HCT116 (cell line): ENCODE results near the gene MUC22. TPM values are rescaled to one million over a fixed set of nuclear protein-coding genes. Genes with fewer than 3 reads are reported as not detected.
A peak's percentile ranks its signal among the peaks of the same experiment; 100 is the strongest.

Experiments used
- ATAC-seq: fragments of 200-7000 bp; cut with Tn5 transposase; 2 replicates; pipeline ENCODE4 v1.9.1; 2020; ENCODE audit warnings: mild to moderate bottlenecking, moderate library complexity
- BruUV-seq: library from RNA; stranded (reverse); fragments of 400-500 nt; replicated peaks from 2 replicates; lab custom pipeline; 2021; lab: Mats Ljungman, UMichigan
- CTCF ChIA-PET: fragments of 300-600 bp; sonication (Branson Sonifier 250); formaldehyde crosslinking; loops from one replicate; lab custom pipeline; 2021; ENCODE audit warnings: antibody characterized with exemption; lab: Charles Lee
- POLR2A ChIA-PET: fragments of 300-600, 350-600 bp; sonication (Branson Sonifier 250); formaldehyde crosslinking; loops from one replicate; lab custom pipeline; 2021; ENCODE audit warnings: antibody characterized with exemption; lab: Charles Lee
- RAD21 ChIA-PET, 2 experiments: fragments of 300-600 bp; sonication (Branson Sonifier 250); formaldehyde crosslinking; loops; one replicate each; lab custom pipeline; 2023; ENCODE audit warnings: low total read pairs in 2 of 2; ENCODE audit not compliant: uncharacterized antibody in 2 of 2, unreplicated experiment in 2 of 2, low non-redundant PET in 1 of 2; lab: Charles Lee
- DNase-seq: peaks from one replicate; pipeline ENCODE4 v3.0.0-alpha.2; 2010; ENCODE audit warnings: low read depth, low spot score
- H2AFZ ChIP-seq: fragments of 200-600 bp; shearing (Covaris generic), sonication (generic); 2 replicates; pipeline ENCODE4 v1.6.1; 2017; ENCODE audit warnings: low read depth, mixed run types, mixed read lengths, antibody characterized with exemption, low read length; ENCODE audit not compliant: poor library complexity, severe bottlenecking
- H3K27ac ChIP-seq: 2 replicates; pipeline ENCODE4 v1.5.1; 2012; ENCODE audit warnings: low read depth, low read length
- H3K27me3 ChIP-seq: fragments of 200-600 bp; sonication (generic); 2 replicates; pipeline ENCODE4 v1.6.1; 2016; ENCODE audit warnings: mixed run types, low read length, mixed read lengths; ENCODE audit not compliant: insufficient read depth
- H3K36me3 ChIP-seq, 2 experiments: fragments of 200-500 bp in 1 of 2; fragments of 200-600 bp in 1 of 2; sonication (Bioruptor generic) in 1 of 2; sonication (generic) in 1 of 2; 2 replicates each; pipeline versions ENCODE4 v1.5.1 to v1.6.1; 2014 to 2016; ENCODE audit warnings: low read length in 2 of 2, inconsistent platforms in 1 of 2, mixed read lengths in 1 of 2, mixed run types in 1 of 2; ENCODE audit not compliant: insufficient read depth in 2 of 2, control insufficient read depth in 1 of 2
- H3K4me1 ChIP-seq, 2 experiments: fragments of 200-600 bp in 1 of 2; sonication (generic) in 1 of 2; 2 replicates each; pipeline versions ENCODE4 v1.5.1 to v1.6.1; 2012 to 2017; ENCODE audit warnings: low read length in 2 of 2, inconsistent platforms in 1 of 2, mild to moderate bottlenecking in 1 of 2, mixed read lengths in 1 of 2, mixed run types in 1 of 2, moderate library complexity in 1 of 2; ENCODE audit not compliant: insufficient read depth in 2 of 2, control insufficient read depth in 1 of 2
- H3K4me2 ChIP-seq: fragments of 200-600 bp; sonication (generic); 2 replicates; pipeline ENCODE4 v1.6.1; 2017; ENCODE audit warnings: mixed run types, low read length, mixed read lengths
- H3K4me3 ChIP-seq, 2 experiments: fragments of 200-600 bp in 1 of 2; sonication (generic) in 1 of 2; replicated peaks in 1 of 2; 2 replicates each; pipeline ENCODE4 v1.5.1; 2011 to 2016; ENCODE audit warnings: low read length in 2 of 2, control low read depth in 1 of 2, low read depth in 1 of 2, mild to moderate bottlenecking in 1 of 2, mixed read lengths in 1 of 2, mixed run types in 1 of 2
- H3K79me2 ChIP-seq: fragments of 200-600 bp; sonication (generic); 2 replicates; pipeline ENCODE4 v1.6.1; 2017; ENCODE audit warnings: mild to moderate bottlenecking, mixed run types, low read length, moderate library complexity, mixed read lengths; ENCODE audit not compliant: insufficient read depth
- H3K9ac ChIP-seq: fragments of 200-600 bp; sonication (generic); 2 replicates; pipeline ENCODE4 v1.6.1; 2016; ENCODE audit warnings: low read length, mixed read lengths
- H3K9me2 ChIP-seq: fragments of 200-600 bp; sonication (generic), shearing (Covaris generic); 2 replicates; pipeline ENCODE4 v1.6.1; 2017; ENCODE audit warnings: mixed run types, mild to moderate bottlenecking, moderate library complexity; ENCODE audit not compliant: insufficient read depth
- H3K9me3 ChIP-seq, 2 experiments: fragments of 200-500 bp in 1 of 2; fragments of 200-600 bp in 1 of 2; sonication (Bioruptor generic) in 1 of 2; sonication (generic) in 1 of 2; 2 replicates each; pipeline ENCODE4 v1.6.1; 2014 to 2017; ENCODE audit warnings: low read length in 2 of 2, mixed read lengths in 2 of 2, inconsistent platforms in 1 of 2, low read depth in 1 of 2, mild to moderate bottlenecking in 1 of 2, mixed run types in 1 of 2, moderate library complexity in 1 of 2; ENCODE audit not compliant: control insufficient read depth in 1 of 2, insufficient read depth in 1 of 2
- H4K20me1 ChIP-seq: fragments of 200-600 bp; sonication (generic), shearing (Covaris generic); 2 replicates; pipeline ENCODE4 v1.6.1; 2017; ENCODE audit warnings: mixed run types, mild to moderate bottlenecking, moderate library complexity; ENCODE audit not compliant: insufficient read depth
- CBX3 ChIP-seq: IDR thresholded peaks from 2 replicates; pipeline ENCODE4 v1.6.1; 2012; ENCODE audit warnings: low read depth
- EGR1 ChIP-seq: IDR thresholded peaks from 2 replicates; pipeline ENCODE4 v1.6.1; 2012; ENCODE audit warnings: low read depth
- EZH2phosphoT487 ChIP-seq: fragments of 200-600 bp; IDR thresholded peaks from 2 replicates; pipeline ENCODE4 v1.6.1; 2018; ENCODE audit warnings: antibody characterized with exemption, borderline replicate concordance
- FOSL1 ChIP-seq: IDR thresholded peaks from 2 replicates; pipeline ENCODE4 v1.6.1; 2012; ENCODE audit warnings: low read depth
- JUND ChIP-seq: IDR thresholded peaks from 2 replicates; pipeline ENCODE4 v1.6.1; 2012
- POLR2A ChIP-seq: IDR thresholded peaks from 2 replicates; pipeline ENCODE4 v1.7.0; 2011; ENCODE audit warnings: borderline replicate concordance; ENCODE audit not compliant: insufficient read depth, insufficient read length; ENCODE audit errors: extremely low read depth
- SP1 ChIP-seq: IDR thresholded peaks from 2 replicates; pipeline ENCODE4 v1.6.1; 2012; ENCODE audit warnings: low read depth
- SRF ChIP-seq: IDR thresholded peaks from 2 replicates; pipeline ENCODE4 v1.6.1; 2012; ENCODE audit warnings: low read depth
- ZNF274 ChIP-seq: fragments of 200-500 bp; sonication (Bioruptor generic); IDR thresholded peaks from 2 replicates; pipeline ENCODE4 v1.6.1; 2014; ENCODE audit warnings: mild to moderate bottlenecking, low read depth, low read length, inconsistent platforms
- intact Hi-C: fragments of 100-400 bp; cut with micrococcal nuclease; formaldehyde crosslinking; loops from 2 replicates; pipeline ENCODE4 v1.10.0; 2022
- total RNA-seq: library from RNA; stranded (reverse); gene quantifications from one replicate; pipeline ENCODE4 v1.2.1, GENCODE V29; 2021; ENCODE audit not compliant: unreplicated experiment
- TF ChIP-seq, protein P1 (sequence below): IDR thresholded peaks from 2 replicates; pipeline ENCODE4 v1.6.1; 2012; ENCODE audit warnings: low read depth
- TF ChIP-seq, protein P2 (sequence below): IDR thresholded peaks from 2 replicates; pipeline ENCODE4 v1.6.1; 2012
- TF ChIP-seq, protein P3 (sequence below): IDR thresholded peaks from 2 replicates; pipeline ENCODE4 v1.6.1; 2012

The MUC22 gene
- total RNA-seq, 1 experiment from 2014 or later: not detected

DNA sequence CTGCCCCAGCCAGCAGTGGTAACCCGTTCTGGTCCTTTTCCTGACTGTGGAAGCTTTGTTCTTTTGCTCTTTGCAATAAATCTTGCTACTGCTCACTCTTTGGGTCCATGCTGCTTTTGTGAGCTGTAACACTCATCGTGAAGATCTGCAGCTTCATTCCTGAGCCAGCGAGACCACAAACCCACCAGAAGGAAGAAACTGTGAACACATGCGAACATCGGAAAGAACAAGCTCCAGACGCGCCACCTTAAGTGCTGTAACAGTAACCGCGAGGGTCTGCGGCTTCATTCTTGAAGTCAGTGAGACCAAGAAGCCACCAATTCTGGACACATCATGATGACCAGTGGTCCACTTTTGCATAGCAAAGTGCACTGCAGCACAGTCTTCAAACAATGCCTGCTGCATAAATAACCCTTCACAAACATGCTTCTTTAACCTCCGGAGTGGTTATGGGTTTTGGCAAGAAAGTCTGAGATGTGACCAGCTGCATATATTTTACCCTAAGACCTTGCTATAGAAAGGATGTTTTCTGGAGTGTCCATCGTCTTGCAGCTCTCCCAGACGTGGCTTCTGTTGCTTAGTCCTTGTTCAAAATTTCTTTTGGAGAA lies 8.9 kb upstream of the MUC22 start:
- Histone ChIP-seq H3K9me3 (no peaks in the 10 kb centered on the region), H3K27ac (no peak overlapping the region), H2AFZ (no peak overlapping the region), H4K20me1 (no peaks in the 10 kb centered on the region), H3K79me2 (no peaks in the 10 kb centered on the region), H3K9ac (no peak overlapping the region), H3K27me3 (no peaks in the 10 kb centered on the region), H3K9me2 (no peaks in the 10 kb centered on the region), H3K4me3 (no peak overlapping the region), H3K36me3 (no peaks in the 10 kb centered on the region), H3K4me1 (no peaks in the 10 kb centered on the region), H3K4me2 (no peak overlapping the region)
- POLR2A ChIA-PET: interaction anchor here (2.2 kb wide), 1 partner anchor 186 kb away, joined by 6 read pairs; no protein-coding TSS in a partner anchor
- TF ChIP-seq POLR2A: peak; percentile 87
- TF ChIP-seq CBX3: no peak
- RAD21 ChIA-PET: no interaction called here
- peak; percentile 34; the same call in 1 of the 2 replicates for ATAC-seq
- CTCF ChIA-PET: no interaction called here
- intact Hi-C loops: no loop called here
- no peak for DNase-seq
- BruUV-seq: TSS peak; percentile 99

DNA sequence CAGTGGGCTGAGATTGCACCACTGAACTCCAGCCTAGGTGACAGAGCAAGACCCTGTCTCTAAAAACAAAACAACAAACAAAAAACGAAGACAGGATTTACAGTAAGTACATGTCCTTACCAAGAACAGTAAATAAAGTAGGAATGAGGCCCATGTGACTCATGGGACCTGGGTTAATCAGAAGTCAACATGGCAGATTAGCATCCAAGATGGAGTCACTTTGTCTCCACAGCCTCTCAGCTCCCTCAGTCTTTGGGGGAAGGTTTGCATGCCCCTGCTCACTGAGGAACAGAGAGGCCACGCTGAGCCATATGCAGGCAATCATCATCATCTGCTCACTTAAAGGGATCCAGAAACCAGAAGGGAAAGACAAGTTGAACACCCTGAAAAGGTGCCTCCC lies 7.8 kb upstream of the MUC22 start:
- intact Hi-C loops: no loop called here

More for the DNA sequence above, 7.8 kb upstream of the MUC22 start:
- ChIA-PET RAD21 (no interaction called here), CTCF (no interaction called here), POLR2A (no interaction called here)
- Histone ChIP-seq H3K9me2 (no peaks in the 10 kb centered on the region), H3K9ac (no peak overlapping the region), H3K27ac (no peak overlapping the region), H3K4me1 (peaks cover 0 to 4% of the 10 kb centered on the region in 2 experiments; a peak in 1 of 4 replicates), H3K4me2 (no peak overlapping the region), H4K20me1 (no peaks in the 10 kb centered on the region), H3K4me3 (no peak overlapping the region), H3K27me3 (no peaks in the 10 kb centered on the region), H2AFZ (no peak overlapping the region), H3K9me3 (no peaks in the 10 kb centered on the region), H3K36me3 (no peaks in the 10 kb centered on the region), H3K79me2 (no peaks in the 10 kb centered on the region)
- no TSS peak for BruUV-seq
- TF ChIP-seq, protein P1, sequence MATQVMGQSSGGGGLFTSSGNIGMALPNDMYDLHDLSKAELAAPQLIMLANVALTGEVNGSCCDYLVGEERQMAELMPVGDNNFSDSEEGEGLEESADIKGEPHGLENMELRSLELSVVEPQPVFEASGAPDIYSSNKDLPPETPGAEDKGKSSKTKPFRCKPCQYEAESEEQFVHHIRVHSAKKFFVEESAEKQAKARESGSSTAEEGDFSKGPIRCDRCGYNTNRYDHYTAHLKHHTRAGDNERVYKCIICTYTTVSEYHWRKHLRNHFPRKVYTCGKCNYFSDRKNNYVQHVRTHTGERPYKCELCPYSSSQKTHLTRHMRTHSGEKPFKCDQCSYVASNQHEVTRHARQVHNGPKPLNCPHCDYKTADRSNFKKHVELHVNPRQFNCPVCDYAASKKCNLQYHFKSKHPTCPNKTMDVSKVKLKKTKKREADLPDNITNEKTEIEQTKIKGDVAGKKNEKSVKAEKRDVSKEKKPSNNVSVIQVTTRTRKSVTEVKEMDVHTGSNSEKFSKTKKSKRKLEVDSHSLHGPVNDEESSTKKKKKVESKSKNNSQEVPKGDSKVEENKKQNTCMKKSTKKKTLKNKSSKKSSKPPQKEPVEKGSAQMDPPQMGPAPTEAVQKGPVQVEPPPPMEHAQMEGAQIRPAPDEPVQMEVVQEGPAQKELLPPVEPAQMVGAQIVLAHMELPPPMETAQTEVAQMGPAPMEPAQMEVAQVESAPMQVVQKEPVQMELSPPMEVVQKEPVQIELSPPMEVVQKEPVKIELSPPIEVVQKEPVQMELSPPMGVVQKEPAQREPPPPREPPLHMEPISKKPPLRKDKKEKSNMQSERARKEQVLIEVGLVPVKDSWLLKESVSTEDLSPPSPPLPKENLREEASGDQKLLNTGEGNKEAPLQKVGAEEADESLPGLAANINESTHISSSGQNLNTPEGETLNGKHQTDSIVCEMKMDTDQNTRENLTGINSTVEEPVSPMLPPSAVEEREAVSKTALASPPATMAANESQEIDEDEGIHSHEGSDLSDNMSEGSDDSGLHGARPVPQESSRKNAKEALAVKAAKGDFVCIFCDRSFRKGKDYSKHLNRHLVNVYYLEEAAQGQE: no peak
- TF ChIP-seq, protein P2, sequence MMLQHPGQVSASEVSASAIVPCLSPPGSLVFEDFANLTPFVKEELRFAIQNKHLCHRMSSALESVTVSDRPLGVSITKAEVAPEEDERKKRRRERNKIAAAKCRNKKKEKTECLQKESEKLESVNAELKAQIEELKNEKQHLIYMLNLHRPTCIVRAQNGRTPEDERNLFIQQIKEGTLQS: no peak
- TF ChIP-seq, protein P3, sequence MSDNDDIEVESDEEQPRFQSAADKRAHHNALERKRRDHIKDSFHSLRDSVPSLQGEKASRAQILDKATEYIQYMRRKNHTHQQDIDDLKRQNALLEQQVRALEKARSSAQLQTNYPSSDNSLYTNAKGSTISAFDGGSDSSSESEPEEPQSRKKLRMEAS: no peak
- no peak for TF ChIP-seq EGR1
- TF ChIP-seq JUND: no peak
- TF ChIP-seq SRF: no peak
- no peak for TF ChIP-seq SP1
- TF ChIP-seq ZNF274: no peak
- TF ChIP-seq EZH2phosphoT487: no peak
- no peak for TF ChIP-seq FOSL1
- ATAC-seq (no peak), DNase-seq (no peak)
